Measurements from ENCODE around the gene SIK2.

DNA sequence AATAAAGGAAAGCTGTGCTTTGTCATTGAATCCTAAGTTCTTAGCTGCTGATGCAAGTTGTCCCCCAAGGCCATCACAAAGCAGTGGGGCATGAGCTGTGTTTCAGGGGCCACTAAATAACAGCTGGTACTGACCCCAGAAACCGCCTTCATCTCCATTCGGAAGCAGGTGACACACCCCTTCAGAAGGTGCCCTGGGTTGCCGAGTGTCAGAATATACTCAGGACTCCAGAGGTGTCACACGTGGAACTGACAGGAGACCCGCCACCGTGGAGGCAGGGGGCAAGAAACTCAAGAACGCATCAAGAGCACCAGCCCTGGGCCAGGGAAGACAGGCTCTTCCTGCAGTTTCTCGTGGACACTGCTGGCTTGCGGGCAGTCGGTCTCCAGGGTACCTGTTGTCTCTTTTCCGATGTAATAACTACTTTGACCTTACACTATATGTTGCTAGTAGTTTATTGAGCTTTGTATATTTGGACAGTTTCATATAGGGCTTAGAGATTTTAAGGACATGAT, 122.4 kb downstream of the SIK2 start:
- TF ChIP-seq EP300 (conservative IDR thresholded peaks at IDR 0.05; ENCODE audit: poor library complexity, severe bottlenecking) = no peak
- TF ChIP-seq CTCF (IDR thresholded peaks at IDR 0.05; ENCODE audit: poor library complexity, severe bottlenecking) = no peak
- no peak for TF ChIP-seq EZH2 (IDR thresholded peaks at IDR 0.05; ENCODE audit: borderline replicate concordance, insufficient read depth, low read length, poor library complexity, severe bottlenecking)
- TF ChIP-seq MXI1 (conservative IDR thresholded peaks at IDR 0.05; ENCODE audit: poor library complexity, severe bottlenecking) = no peak
- no peak for TF ChIP-seq POLR2AphosphoS5 (IDR thresholded peaks at IDR 0.05)

All from neural cell (in vitro differentiated cells).